OCI-LY7 (cell line): ENCODE results near the gene MYOCD. TPM values are rescaled to one million over a fixed set of nuclear protein-coding genes. Genes with fewer than 3 reads are reported as not detected.

Experiments used
- BruUV-seq: library from RNA; stranded (reverse); fragments of 400-500 nt; replicated peaks from 2 replicates; lab custom pipeline; 2021; lab: Mats Ljungman, UMichigan
- CTCF ChIA-PET: fragments of 300-600 bp; sonication (Branson Sonifier 250); formaldehyde crosslinking; loops from one replicate; lab custom pipeline; 2022; ENCODE audit warnings: antibody characterized with exemption; ENCODE audit not compliant: unreplicated experiment; lab: Charles Lee
- POLR2A ChIA-PET: fragments of 300-600 bp; sonication (Branson Sonifier 250); formaldehyde crosslinking; loops from one replicate; lab custom pipeline; 2022; ENCODE audit warnings: antibody characterized with exemption; lab: Charles Lee
- DNase-seq: peaks from one replicate; pipeline ENCODE4 v3.0.0-alpha.2; 2015; ENCODE audit warnings: low spot score
- H2AFZ ChIP-seq: fragments of 200-600 bp; sonication (generic), shearing (Covaris generic); 2 replicates; pipeline ENCODE4 v1.6.1; 2014; ENCODE audit warnings: mild to moderate bottlenecking, antibody characterized with exemption, low read length, moderate library complexity
- H3K27ac ChIP-seq: fragments of 200-600 bp; sonication (generic); 2 replicates; pipeline ENCODE4 v1.5.1; 2014; ENCODE audit warnings: mixed run types, low read depth, mild to moderate bottlenecking, moderate library complexity, low read length, inconsistent platforms; ENCODE audit not compliant: poor library complexity, severe bottlenecking
- H3K36me3 ChIP-seq: fragments of 200-600 bp; sonication (generic); 2 replicates; pipeline ENCODE4 v1.6.1; 2014; ENCODE audit warnings: mild to moderate bottlenecking, antibody characterized with exemption, low read length, moderate library complexity, mixed read lengths; ENCODE audit not compliant: insufficient read depth
- H3K4me1 ChIP-seq: fragments of 200-600 bp; sonication (generic); 2 replicates; pipeline ENCODE4 v1.5.1; 2014; ENCODE audit warnings: mild to moderate bottlenecking, low read length; ENCODE audit not compliant: insufficient read depth, poor library complexity, severe bottlenecking
- H3K4me2 ChIP-seq: fragments of 200-600 bp; sonication (generic); 2 replicates; pipeline ENCODE4 v1.6.1; 2014; ENCODE audit warnings: mild to moderate bottlenecking, low read length
- H3K4me3 ChIP-seq: fragments of 200-600 bp; sonication (generic); 2 replicates; pipeline ENCODE4 v1.5.1; 2014; ENCODE audit warnings: mild to moderate bottlenecking, low read depth, low read length; ENCODE audit not compliant: poor library complexity, severe bottlenecking
- H3K79me2 ChIP-seq: fragments of 200-600 bp; sonication (generic); 2 replicates; pipeline ENCODE4 v1.6.1; 2016; ENCODE audit warnings: low read depth, mild to moderate bottlenecking, low read length, moderate library complexity, mixed read lengths; ENCODE audit not compliant: insufficient read depth
- H3K9me2 ChIP-seq: fragments of 200-600 bp; sonication (generic); 2 replicates; pipeline ENCODE4 v1.6.1; 2016; ENCODE audit warnings: mild to moderate bottlenecking, low read length, mixed read lengths; ENCODE audit not compliant: insufficient read depth
- H3K9me3 ChIP-seq: fragments of 200-600 bp; sonication (generic); 2 replicates; pipeline ENCODE4 v1.6.1; 2014; ENCODE audit warnings: mild to moderate bottlenecking, mixed run types, low read length, mixed read lengths
- H4K20me1 ChIP-seq: fragments of 200-600 bp; sonication (generic); 2 replicates; pipeline ENCODE4 v1.6.1; 2014; ENCODE audit warnings: mild to moderate bottlenecking, antibody characterized with exemption, low read length, moderate library complexity, mixed read lengths; ENCODE audit not compliant: insufficient read depth
- EZH2phosphoT487 ChIP-seq: fragments of 200-600 bp; sonication (generic); IDR thresholded peaks from 2 replicates; pipeline ENCODE4 v1.6.1; 2018; ENCODE audit warnings: low read depth, borderline replicate concordance, mild to moderate bottlenecking, mixed run types, antibody characterized with exemption, low read length, moderate library complexity, mixed read lengths
- intact Hi-C: fragments of 100-400 bp; cut with micrococcal nuclease; formaldehyde crosslinking; loops from one replicate; pipeline ENCODE4 v1.10.0; 2022; ENCODE audit not compliant: unreplicated experiment
- total RNA-seq, 2 experiments: library from RNA; depleted of rRNA in 1 of 2; stranded (reverse); fragments of >200 nt in 1 of 2; shearing (Covaris generic) in 1 of 2; gene quantifications; 2 replicates each; pipeline ENCODE4 v1.2.3, GENCODE V29; 2014 to 2022
- TF ChIP-seq, protein P1 (sequence below): fragments of 200-600 bp; sonication (generic); conservative IDR thresholded peaks from 2 replicates; pipeline ENCODE4 v1.5.1; 2014; ENCODE audit warnings: mild to moderate bottlenecking, antibody characterized with exemption, low read length, moderate library complexity, mixed read lengths

MYOCD gene
- total RNA-seq, 2 experiments from 2014 or later, result not detected

DNA sequence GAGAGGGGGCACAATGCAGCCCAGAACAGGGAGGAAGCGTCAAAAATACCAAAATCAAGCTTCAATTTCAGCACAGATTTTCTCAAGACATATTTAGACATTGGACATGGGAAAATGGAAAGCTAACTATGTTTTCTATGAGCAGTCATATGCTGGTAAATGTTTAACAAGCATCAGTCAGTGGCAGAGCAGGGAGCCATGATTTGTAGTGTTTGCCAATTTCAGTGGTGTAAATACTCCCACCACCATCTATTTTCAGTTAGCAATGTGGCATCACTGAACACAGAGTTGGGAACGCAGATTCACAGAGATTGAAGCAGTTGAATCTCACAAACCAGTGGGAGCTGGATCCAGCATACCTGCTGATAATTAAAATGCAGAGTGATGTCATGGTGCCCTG, 24.6 kb upstream of the MYOCD start:
- Histone ChIP-seq H3K4me2 (no peak overlapping the region), H2AFZ (no peak overlapping the region), H4K20me1 (no peaks in the 10 kb centered on the region), H3K4me3 (no peak overlapping the region), H3K9me2 (no peaks in the 10 kb centered on the region), H3K4me1 (no peaks in the 10 kb centered on the region), H3K27ac (no peak overlapping the region), H3K9me3 (no peaks in the 10 kb centered on the region), H3K36me3 (no peaks in the 10 kb centered on the region), H3K79me2 (no peaks in the 10 kb centered on the region)
- TF ChIP-seq, protein P1, sequence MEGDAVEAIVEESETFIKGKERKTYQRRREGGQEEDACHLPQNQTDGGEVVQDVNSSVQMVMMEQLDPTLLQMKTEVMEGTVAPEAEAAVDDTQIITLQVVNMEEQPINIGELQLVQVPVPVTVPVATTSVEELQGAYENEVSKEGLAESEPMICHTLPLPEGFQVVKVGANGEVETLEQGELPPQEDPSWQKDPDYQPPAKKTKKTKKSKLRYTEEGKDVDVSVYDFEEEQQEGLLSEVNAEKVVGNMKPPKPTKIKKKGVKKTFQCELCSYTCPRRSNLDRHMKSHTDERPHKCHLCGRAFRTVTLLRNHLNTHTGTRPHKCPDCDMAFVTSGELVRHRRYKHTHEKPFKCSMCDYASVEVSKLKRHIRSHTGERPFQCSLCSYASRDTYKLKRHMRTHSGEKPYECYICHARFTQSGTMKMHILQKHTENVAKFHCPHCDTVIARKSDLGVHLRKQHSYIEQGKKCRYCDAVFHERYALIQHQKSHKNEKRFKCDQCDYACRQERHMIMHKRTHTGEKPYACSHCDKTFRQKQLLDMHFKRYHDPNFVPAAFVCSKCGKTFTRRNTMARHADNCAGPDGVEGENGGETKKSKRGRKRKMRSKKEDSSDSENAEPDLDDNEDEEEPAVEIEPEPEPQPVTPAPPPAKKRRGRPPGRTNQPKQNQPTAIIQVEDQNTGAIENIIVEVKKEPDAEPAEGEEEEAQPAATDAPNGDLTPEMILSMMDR, result no peak
- TF ChIP-seq EZH2phosphoT487, result no peak
- POLR2A ChIA-PET, result interaction anchor here (0.8 kb wide), 1 partner anchor 410 kb away, joined by 3 read pairs; no protein-coding TSS in a partner anchor
- intact Hi-C loops, result no loop called here
- BruUV-seq, result no TSS peak
- CTCF ChIA-PET, result no interaction called here
- DNase-seq, result no peak

- intact Hi-C loops, result no loop called here
- POLR2A ChIA-PET, result no interaction called here
- Histone ChIP-seq H4K20me1 (no peaks in the 10 kb centered on the region), H3K36me3 (no peaks in the 10 kb centered on the region), H3K4me1 (no peaks in the 10 kb centered on the region), H3K4me3 (no peak overlapping the region), H3K27ac (no peak overlapping the region), H3K9me2 (no peaks in the 10 kb centered on the region), H3K79me2 (no peaks in the 10 kb centered on the region), H2AFZ (no peak overlapping the region), H3K9me3 (no peaks in the 10 kb centered on the region), H3K4me2 (no peak overlapping the region)
- TF ChIP-seq, protein P1, result no peak
- TF ChIP-seq EZH2phosphoT487, result no peak
- CTCF ChIA-PET, result no interaction called here
- no peak for DNase-seq
- BruUV-seq, result no TSS peak
Measured at GRCh38 chr17:12642034-12642433, 23.7 kb upstream of the MYOCD start.

DNA sequence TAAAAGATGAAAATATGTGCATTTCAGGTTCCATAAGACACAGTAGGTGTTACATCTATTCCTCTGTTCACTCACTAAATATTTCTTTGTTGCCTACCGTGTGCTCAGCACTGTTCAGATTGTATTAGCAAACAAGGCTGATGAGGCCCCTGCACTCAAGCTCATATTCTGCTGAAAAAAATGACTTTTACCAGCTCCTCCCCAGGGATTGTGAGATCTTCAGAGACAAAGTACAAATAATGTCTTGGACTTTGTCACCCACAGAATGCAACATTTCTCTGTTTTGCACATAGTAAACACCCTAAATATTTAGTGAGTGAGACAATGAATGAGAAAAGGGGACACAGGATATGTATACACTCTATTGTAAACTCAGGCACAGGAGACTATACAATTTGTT, 21.9 kb upstream of the MYOCD start:
- intact Hi-C loops, result no loop called here
- CTCF ChIA-PET, result no interaction called here

More for the DNA sequence above, 21.9 kb upstream of the MYOCD start:
- no peak overlapping the region for H3K27ac ChIP-seq
- no peak for DNase-seq
- no peaks in the 10 kb centered on the region for H3K9me3 ChIP-seq
- H3K36me3 ChIP-seq, result no peaks in the 10 kb centered on the region
- H3K79me2 ChIP-seq, result no peaks in the 10 kb centered on the region
- no peaks in the 10 kb centered on the region for H3K4me1 ChIP-seq
- BruUV-seq, result no TSS peak
- H4K20me1 ChIP-seq, result no peaks in the 10 kb centered on the region
- no peak overlapping the region for H2AFZ ChIP-seq
- POLR2A ChIA-PET, result no interaction called here
- H3K9me2 ChIP-seq, result no peaks in the 10 kb centered on the region
- H3K4me3 ChIP-seq, result no peak overlapping the region
- no peak for TF ChIP-seq EZH2phosphoT487
- H3K4me2 ChIP-seq, result no peak overlapping the region
